SK-N-SH treated with all-trans-retinoic acid at 6 μM for 48 hours (cell line): Measurements from ENCODE around the gene TBKBP1.

Source experiments
- ATAC-seq: fragments of 200-7000 bp; cut with Tn5 transposase; 3 replicates; pipeline ENCODE4 v1.9.1; 2020; ENCODE audit warnings: mild to moderate bottlenecking, moderate library complexity
- ARNTL ChIP-seq: fragments of 450-650 bp; formaldehyde crosslinking; IDR thresholded peaks from 2 replicates; pipeline ENCODE4 v1.5.0; 2020; ENCODE audit warnings: low read depth, mild to moderate bottlenecking, moderate library complexity, borderline replicate concordance
- CREB5 ChIP-seq: fragments of 250-450 bp; sonication (Bioruptor Pico); IDR thresholded peaks from 2 replicates; pipeline ENCODE4 v1.5.1; 2020; ENCODE audit warnings: low read depth, mild to moderate bottlenecking, moderate library complexity
- CSDC2 ChIP-seq: fragments of 250-450 bp; sonication (Bioruptor Pico); IDR thresholded peaks from 2 replicates; pipeline ENCODE4 v1.5.0; 2020; ENCODE audit warnings: mild to moderate bottlenecking, moderate library complexity
- CSRNP3 ChIP-seq: fragments of 250-450 bp; sonication (Bioruptor Pico); IDR thresholded peaks from 2 replicates; pipeline ENCODE4 v1.5.1; 2021; ENCODE audit warnings: mild to moderate bottlenecking, moderate library complexity
- ESRRG ChIP-seq: fragments of 250-450 bp; sonication (Bioruptor Pico); IDR thresholded peaks from 2 replicates; pipeline ENCODE4 v1.6.1; 2021; ENCODE audit warnings: mild to moderate bottlenecking
- ISL1 ChIP-seq: fragments of 250-450 bp; sonication (Bioruptor Pico); IDR thresholded peaks from 2 replicates; pipeline ENCODE4 v2.1.2; 2022; ENCODE audit warnings: mild to moderate bottlenecking, moderate library complexity
- OSR1 ChIP-seq: fragments of 250-450 bp; sonication (Bioruptor Pico); IDR thresholded peaks from 2 replicates; pipeline ENCODE4 v1.8.0; 2022; ENCODE audit warnings: moderate library complexity, mild to moderate bottlenecking, inconsistent platforms
- PATZ1 ChIP-seq: fragments of 250-450 bp; sonication (Bioruptor Pico); IDR thresholded peaks from 2 replicates; pipeline ENCODE4 v1.8.0; 2020; ENCODE audit warnings: mild to moderate bottlenecking, moderate library complexity, borderline replicate concordance
- POU6F1 ChIP-seq: fragments of 250-450 bp; sonication (Bioruptor Pico); IDR thresholded peaks from 2 replicates; pipeline ENCODE4 v1.8.0; 2021; ENCODE audit warnings: low read depth, mild to moderate bottlenecking, moderate library complexity, borderline replicate concordance
- PPARA ChIP-seq: fragments of 250-450 bp; sonication (Bioruptor Pico); IDR thresholded peaks from 2 replicates; pipeline ENCODE4 v1.5.0; 2020; ENCODE audit warnings: mild to moderate bottlenecking, borderline replicate concordance
- SNAI2 ChIP-seq: fragments of 250-450 bp; sonication (Bioruptor Pico); IDR thresholded peaks from 2 replicates; pipeline ENCODE4 v1.5.0; 2020; ENCODE audit warnings: mild to moderate bottlenecking, moderate library complexity
- TCF4 ChIP-seq: fragments of 250-450 bp; sonication (Bioruptor Pico); IDR thresholded peaks from 2 replicates; pipeline ENCODE4 v1.8.0; 2021; ENCODE audit warnings: mild to moderate bottlenecking, moderate library complexity, borderline replicate concordance
- TOX ChIP-seq: fragments of 250-450 bp; sonication (Bioruptor Pico); IDR thresholded peaks from 2 replicates; pipeline ENCODE4 v1.8.0; 2021; ENCODE audit warnings: mild to moderate bottlenecking, moderate library complexity, borderline replicate concordance
- TSHZ2 ChIP-seq: fragments of 250-450 bp; sonication (Bioruptor Pico); IDR thresholded peaks from 2 replicates; pipeline ENCODE4 v1.5.0; 2020; ENCODE audit warnings: mild to moderate bottlenecking, moderate library complexity
- ZC3H10 ChIP-seq: fragments of 250-450 bp; sonication (Bioruptor Pico); IDR thresholded peaks from 2 replicates; pipeline ENCODE4 v1.5.1; 2021; ENCODE audit warnings: mild to moderate bottlenecking, moderate library complexity
- ZFP3 ChIP-seq: fragments of 250-450 bp; sonication (Bioruptor Pico); IDR thresholded peaks from 2 replicates; pipeline ENCODE4 v1.5.0; 2020; ENCODE audit warnings: mild to moderate bottlenecking, moderate library complexity
- ZFP30 ChIP-seq: fragments of 450-650 bp; formaldehyde crosslinking; IDR thresholded peaks from 2 replicates; pipeline ENCODE4 v1.5.0; 2022; ENCODE audit warnings: mild to moderate bottlenecking, moderate library complexity
- ZNF565 ChIP-seq: fragments of 450-650 bp; formaldehyde crosslinking; conservative IDR thresholded peaks from 2 replicates; pipeline ENCODE4 v1.5.0; 2020; ENCODE audit warnings: low read depth, mild to moderate bottlenecking, moderate library complexity

The TBKBP1 gene

GRCh38 chr17:47669081-47669480, 24.9 kb upstream of the TBKBP1 start (continued):
- TF ChIP-seq TOX (CRISPR knock-in tag), result no peak
- TF ChIP-seq, all 23 proteins: peak for 0

- TF ChIP-seq ZNF565 (CRISPR knock-in tag) (no peak), ESRRG (CRISPR knock-in tag) (no peak), SNAI2 (CRISPR knock-in tag) (no peak), CSDC2 (CRISPR knock-in tag) (no peak), CSRNP3 (CRISPR knock-in tag) (no peak), POU6F1 (CRISPR knock-in tag) (no peak), PPARA (CRISPR knock-in tag) (no peak), TSHZ2 (no peak)
- no peak for ATAC-seq
Observed at GRCh38 chr17:47670064-47670463, 23.9 kb upstream of the TBKBP1 start.

- no peak for ATAC-seq
- no peak for TF ChIP-seq ISL1
- TF ChIP-seq TCF4, result no peak
- TF ChIP-seq, all 23 proteins: peak for 0
Observed at GRCh38 chr17:47674499-47674898, 19.5 kb upstream of the TBKBP1 start.

GRCh38 chr17:47675380-47676198, 18.4 kb upstream of the TBKBP1 start:
- ATAC-seq, result no peak
- no peak for TF ChIP-seq ARNTL

- TF ChIP-seq ZC3H10 (CRISPR knock-in tag) (no peak), TCF4 (no peak)
Observed at GRCh38 chr17:47676199-47676472, 17.8 kb upstream of the TBKBP1 start.

GRCh38 chr17:47676510-47677165, 17.3 kb upstream of the TBKBP1 start:
- no peak for TF ChIP-seq TCF4
- no peak for TF ChIP-seq CREB5 (CRISPR knock-in tag)
- no peak for TF ChIP-seq CSDC2 (CRISPR knock-in tag)
- TF ChIP-seq PPARA (CRISPR knock-in tag), result no peak
- no peak for TF ChIP-seq ARNTL
- TF ChIP-seq OSR1 (CRISPR knock-in tag), result no peak
- no peak for TF ChIP-seq PATZ1 (CRISPR knock-in tag)
- no peak for TF ChIP-seq ZFP30 (CRISPR knock-in tag)
- TF ChIP-seq ZFP3 (CRISPR knock-in tag), result no peak
- no peak for TF ChIP-seq TSHZ2

More at GRCh38 chr17:47676199-47676472, 17.8 kb upstream of the TBKBP1 start:
- no peak for ATAC-seq

More at GRCh38 chr17:47676510-47677165, 17.3 kb upstream of the TBKBP1 start:
- no peak for ATAC-seq
